ENCODE data around the gene YIPF6. TPM values are rescaled to one million over a fixed set of nuclear protein-coding genes. Genes with fewer than 3 reads are reported as not detected.

YIPF6 gene
- total RNA-seq, 1 experiment from 2014 or later = 68.6 TPM

DNA sequence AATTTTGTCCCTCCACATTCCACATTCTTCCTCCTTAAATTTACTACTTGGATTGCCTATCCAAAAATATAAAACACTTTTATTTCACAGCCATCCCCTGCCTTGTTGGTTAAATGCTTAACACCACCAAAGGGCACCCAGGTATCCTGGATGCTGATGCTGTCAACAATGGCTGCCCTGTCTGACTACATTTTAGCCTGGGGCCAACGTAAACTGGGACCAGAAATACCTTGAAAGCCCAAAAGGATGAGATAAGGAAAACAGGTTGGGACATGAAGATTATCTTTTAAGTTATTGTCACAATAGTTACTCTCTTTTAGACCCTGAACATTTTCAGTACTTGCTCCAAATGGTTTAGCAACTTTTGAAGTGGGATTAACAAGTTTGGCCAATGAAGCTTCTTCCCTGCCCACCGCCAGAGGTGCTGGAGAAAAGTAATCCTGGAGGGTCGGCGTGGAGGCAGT is 775 bp upstream of the YIPF6 start:
- CTCF ChIA-PET = interaction anchor here (0.7 kb wide), 1 partner anchor 194 kb away, joined by 7 read pairs; no protein-coding TSS in a partner anchor
- H3K4me1 Mint-ChIP-seq (ENCODE audit: low read depth, unreplicated experiment) = peaks cover 6% of the 10 kb centered on the region
- H3K36me3 Mint-ChIP-seq (ENCODE audit: insufficient read depth, unreplicated experiment) = peaks cover 31% of the 10 kb centered on the region
- peak overlapping the region; percentile 88 for H3K4me3 Mint-ChIP-seq (ENCODE audit: low read depth, unreplicated experiment)
- no TSS peak for BruUV-seq (replicated peaks)
- peak overlapping the region; percentile 99 for H3K27ac Mint-ChIP-seq (ENCODE audit: unreplicated experiment)
- no peak for DNase-seq
- H3K9me3 Mint-ChIP-seq (ENCODE audit: low read depth, unreplicated experiment) = no peaks in the 10 kb centered on the region
- no peaks in the 10 kb centered on the region for H3K27me3 Mint-ChIP-seq (ENCODE audit: unreplicated experiment)
- intact Hi-C loops (cut with micrococcal nuclease; ENCODE audit: unreplicated experiment) = no loop called here
- TF ChIP-seq CTCF (IDR thresholded peaks at IDR 0.05; ENCODE audit: unreplicated experiment) = no peak

DNA sequence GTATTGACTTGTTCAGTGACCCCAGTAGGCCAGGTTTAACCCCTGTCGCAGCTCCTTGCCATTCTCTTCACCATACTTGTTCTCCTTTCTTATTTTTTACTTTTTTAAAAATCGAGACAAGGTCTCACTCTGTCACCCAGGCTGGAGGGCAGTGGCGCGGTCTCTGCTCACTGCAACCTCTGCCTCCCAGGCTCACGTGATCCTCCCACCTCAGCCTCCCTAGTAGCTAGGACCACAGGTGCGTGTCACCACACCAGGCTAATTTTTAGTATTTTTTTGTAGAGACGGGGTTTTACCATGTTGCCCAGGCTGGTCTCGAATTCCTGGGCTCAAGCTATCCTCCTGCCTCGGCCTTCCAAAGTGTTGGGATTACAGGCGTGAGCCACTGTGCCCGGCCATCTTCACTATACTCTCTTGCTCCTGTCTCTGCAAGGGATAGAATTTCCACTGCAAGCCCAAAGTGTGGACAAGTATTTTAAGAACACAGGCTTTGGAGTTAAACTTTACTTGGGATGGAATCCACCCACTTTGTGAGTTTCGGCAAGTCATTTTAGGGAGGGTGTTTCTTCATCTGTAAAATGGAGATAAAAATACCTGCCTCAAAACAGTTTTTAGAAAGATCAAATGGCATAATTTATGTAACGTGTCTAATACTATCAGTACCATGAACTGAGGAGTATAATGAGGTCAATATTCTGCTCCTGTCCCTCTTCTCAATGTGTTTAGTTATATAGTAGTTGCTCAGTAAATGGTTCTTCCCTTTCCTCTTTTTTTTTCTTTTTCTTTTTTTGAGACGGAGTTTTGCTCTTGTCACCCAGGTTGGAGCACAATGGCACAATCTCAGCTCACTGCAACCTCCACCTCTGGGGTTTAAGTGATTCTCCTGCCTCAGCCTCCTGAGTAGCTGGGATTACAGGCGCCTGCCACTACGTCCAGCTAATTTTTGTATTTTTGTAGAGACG is 973 bp downstream of the YIPF6 start:
- TF ChIP-seq CTCF (IDR thresholded peaks at IDR 0.05; ENCODE audit: unreplicated experiment) = no peak
- peaks cover 31% of the 10 kb centered on the region for H3K36me3 Mint-ChIP-seq (ENCODE audit: insufficient read depth, unreplicated experiment)
- H3K9me3 Mint-ChIP-seq (ENCODE audit: low read depth, unreplicated experiment) = no peaks in the 10 kb centered on the region
- BruUV-seq (replicated peaks) = TSS peak; percentile 25
- H3K27me3 Mint-ChIP-seq (ENCODE audit: unreplicated experiment) = no peaks in the 10 kb centered on the region
- H3K4me3 Mint-ChIP-seq (ENCODE audit: low read depth, unreplicated experiment) = peak overlapping the region; percentile 88
- intact Hi-C loops (cut with micrococcal nuclease; ENCODE audit: unreplicated experiment) = no loop called here
- CTCF ChIA-PET = interaction anchor here (0.6 kb wide), 1 partner anchor 1243 kb away, joined by 3 read pairs; no protein-coding TSS in a partner anchor
- peaks cover 6% of the 10 kb centered on the region for H3K4me1 Mint-ChIP-seq (ENCODE audit: low read depth, unreplicated experiment)
- DNase-seq = no peak
- peak overlapping the region; percentile 99 for H3K27ac Mint-ChIP-seq (ENCODE audit: unreplicated experiment)

GRCh38 chrX:68503836-68504636 is 5.2 kb downstream of the YIPF6 start:
- Mint-ChIP-seq H3K27ac (ENCODE audit: unreplicated experiment) (no peak overlapping the region), H3K9me3 (ENCODE audit: low read depth, unreplicated experiment) (no peaks in the 10 kb centered on the region), H3K4me3 (ENCODE audit: low read depth, unreplicated experiment) (no peak overlapping the region), H3K36me3 (ENCODE audit: insufficient read depth, unreplicated experiment) (peaks cover 14% of the 10 kb centered on the region), H3K4me1 (ENCODE audit: low read depth, unreplicated experiment) (peaks cover 17% of the 10 kb centered on the region), H3K27me3 (ENCODE audit: unreplicated experiment) (no peaks in the 10 kb centered on the region)
- DNase-seq = no peak
- intact Hi-C loops (cut with micrococcal nuclease; ENCODE audit: unreplicated experiment) = no loop called here
- TF ChIP-seq CTCF (IDR thresholded peaks at IDR 0.05; ENCODE audit: unreplicated experiment) = no peak
- CTCF ChIA-PET = no interaction called here
- BruUV-seq (replicated peaks) = no TSS peak

GRCh38 chrX:68506649-68507048 is 7.8 kb downstream of the YIPF6 start:
- Mint-ChIP-seq H3K9me3 (ENCODE audit: low read depth, unreplicated experiment) (no peaks in the 10 kb centered on the region), H3K4me1 (ENCODE audit: low read depth, unreplicated experiment) (peaks cover 17% of the 10 kb centered on the region), H3K4me3 (ENCODE audit: low read depth, unreplicated experiment) (no peak overlapping the region), H3K27ac (ENCODE audit: unreplicated experiment) (no peak overlapping the region), H3K27me3 (ENCODE audit: unreplicated experiment) (no peaks in the 10 kb centered on the region), H3K36me3 (ENCODE audit: insufficient read depth, unreplicated experiment) (peaks cover 3% of the 10 kb centered on the region)
- TF ChIP-seq CTCF (IDR thresholded peaks at IDR 0.05; ENCODE audit: unreplicated experiment) = no peak
- CTCF ChIA-PET = interaction anchor here (0.7 to 1.4 kb wide), 2 partner anchors 204 to 470 kb away, joined by 3 read pairs; no protein-coding TSS in a partner anchor
- intact Hi-C loops (cut with micrococcal nuclease; ENCODE audit: unreplicated experiment) = no loop called here
- no TSS peak for BruUV-seq (replicated peaks)
- no peak for DNase-seq
